HG03442 (cell line): Measurements from ENCODE around the gene PRKCE.

ENCODE experiments used
- ATAC-seq: cut with Tn5 transposase; IDR thresholded peaks from one replicate; pipeline ENCODE4 v1.9.1; 2021; ENCODE audit warnings: mild to moderate bottlenecking, moderate library complexity; ENCODE audit not compliant: unreplicated experiment

The PRKCE gene

DNA sequence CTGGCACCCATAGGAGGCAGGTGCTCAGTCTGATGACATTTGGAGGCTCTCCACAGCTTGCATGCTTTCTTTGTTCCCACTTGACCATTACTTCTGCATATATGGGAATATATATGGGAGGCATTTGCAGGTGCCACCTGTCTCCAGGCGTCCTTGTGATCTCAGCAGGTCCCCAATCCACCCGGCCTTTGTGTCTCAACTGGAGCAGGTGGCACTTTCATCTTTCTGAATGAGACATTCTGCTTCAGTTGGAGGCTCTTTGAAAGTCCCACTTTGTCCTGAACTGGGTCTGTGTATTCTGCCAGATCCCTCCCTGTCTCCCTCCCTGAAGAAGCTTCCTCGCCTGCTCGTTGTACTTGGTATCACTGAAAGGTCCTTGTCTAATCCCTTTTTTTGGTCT lies 327.6 kb downstream of the PRKCE start:
- ATAC-seq, result no peak

DNA sequence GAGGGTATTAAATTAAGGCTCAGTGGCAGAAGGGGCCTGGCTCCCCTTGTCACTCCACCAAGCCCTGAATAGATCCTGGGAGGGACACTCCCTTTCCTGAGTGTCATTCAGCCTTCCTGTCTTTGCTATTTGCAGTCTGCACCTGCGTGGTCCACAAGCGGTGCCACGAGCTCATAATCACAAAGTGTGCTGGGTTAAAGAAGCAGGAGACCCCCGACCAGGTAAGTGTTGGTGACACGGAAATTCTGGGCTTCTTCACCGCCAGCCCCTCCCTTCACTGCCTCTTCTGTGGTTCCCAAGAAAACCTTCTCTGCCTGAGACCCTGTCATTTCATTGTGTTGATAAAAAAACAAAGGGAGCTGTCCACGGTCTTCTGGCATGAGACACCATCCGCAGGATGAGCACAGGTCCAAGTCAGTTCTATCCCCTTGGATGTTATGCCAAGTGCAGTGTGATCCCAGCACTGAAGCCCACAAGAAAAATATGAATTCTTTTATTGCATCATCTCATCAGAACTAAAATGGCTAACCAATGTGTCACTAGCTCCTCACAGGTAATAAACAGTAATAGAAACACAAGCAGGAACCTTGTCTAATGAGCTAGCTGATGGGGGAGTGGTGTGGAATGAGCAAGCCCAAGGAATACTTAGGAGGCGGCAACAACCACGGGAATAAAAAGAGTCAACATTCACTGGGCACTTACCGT lies 328.8 kb downstream of the PRKCE start:
- no peak for ATAC-seq

DNA sequence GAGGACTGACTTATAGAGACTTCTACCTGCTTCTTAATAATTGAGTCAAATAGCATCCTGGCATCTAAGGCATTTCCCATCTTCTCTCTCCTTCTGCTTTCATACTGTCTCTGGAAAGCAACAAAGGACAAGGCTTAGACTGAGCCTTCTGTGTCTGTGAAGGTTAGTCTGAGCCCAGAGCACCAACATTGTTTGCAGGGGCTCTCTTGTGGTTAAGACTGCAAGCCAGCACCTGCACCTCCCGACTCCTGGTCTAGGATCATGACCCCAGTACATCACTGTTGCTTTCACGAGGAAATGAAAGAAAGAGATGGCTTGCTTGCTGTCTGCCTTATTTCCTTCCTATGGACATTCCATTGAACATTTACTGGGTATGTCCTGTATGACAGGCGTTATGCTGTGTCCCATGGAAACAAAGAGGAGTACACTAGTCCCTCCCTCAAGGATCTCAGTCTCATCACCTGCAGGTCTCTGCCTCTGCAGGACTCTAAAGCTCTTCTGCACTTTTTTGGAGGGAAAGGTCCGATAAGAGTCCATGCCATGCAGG lies 330.0 kb downstream of the PRKCE start:
- ATAC-seq, result no peak

DNA sequence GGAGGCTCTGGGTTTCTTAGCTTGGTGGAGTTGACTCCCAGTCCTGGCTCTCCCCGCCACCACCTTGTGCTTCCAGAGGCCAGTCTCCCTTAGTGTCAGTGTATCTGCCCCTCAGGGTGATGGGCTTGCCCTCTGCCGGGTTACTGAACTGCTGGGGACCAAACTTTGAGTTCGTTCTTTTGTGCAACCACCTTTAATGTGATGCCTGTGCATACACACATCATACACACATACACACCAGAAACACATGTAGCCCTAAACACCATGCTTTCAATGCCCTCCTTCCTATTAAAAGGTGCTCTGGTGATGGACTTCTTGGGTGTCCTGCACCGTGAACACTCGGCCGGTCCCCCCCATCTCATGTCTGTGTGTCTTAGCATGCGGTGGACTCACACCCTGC lies 330.6 kb downstream of the PRKCE start:
- ATAC-seq, result no peak

DNA sequence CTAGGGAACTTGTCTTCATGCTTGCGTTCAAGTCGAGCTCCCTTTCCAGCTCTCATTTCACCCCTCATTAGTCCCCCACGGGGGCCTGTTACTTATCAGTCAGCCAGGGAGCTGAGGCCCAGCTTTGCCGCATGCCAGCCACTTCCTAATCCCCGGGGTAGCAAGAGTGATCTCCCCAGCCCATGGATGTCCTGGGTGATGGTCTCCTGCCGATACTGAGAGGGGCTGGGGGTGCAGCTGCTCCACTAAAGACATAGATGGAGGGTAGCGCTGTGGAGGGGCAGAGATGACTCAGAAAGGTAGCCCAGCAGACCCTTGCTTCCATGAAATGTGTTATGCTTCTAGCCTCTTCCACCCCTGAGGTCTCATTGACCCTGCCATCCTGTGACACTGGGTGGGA lies 331.7 kb downstream of the PRKCE start:
- no peak for ATAC-seq

DNA sequence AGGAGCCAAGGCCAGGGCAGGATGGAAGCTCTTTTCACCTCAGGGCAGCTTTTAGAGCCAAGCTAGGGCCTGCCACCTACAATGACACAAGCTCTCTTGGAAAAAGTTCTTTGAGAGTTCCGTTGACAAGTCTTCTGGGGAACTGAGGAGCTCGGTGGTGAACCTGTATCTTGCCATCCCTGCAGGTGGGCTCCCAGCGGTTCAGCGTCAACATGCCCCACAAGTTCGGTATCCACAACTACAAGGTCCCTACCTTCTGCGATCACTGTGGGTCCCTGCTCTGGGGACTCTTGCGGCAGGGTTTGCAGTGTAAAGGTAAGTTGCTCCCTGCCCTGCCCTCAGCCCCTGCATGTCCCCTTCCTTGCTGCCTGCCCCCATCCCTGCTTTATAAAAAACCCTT lies 332.9 kb downstream of the PRKCE start:
- no peak for ATAC-seq

DNA sequence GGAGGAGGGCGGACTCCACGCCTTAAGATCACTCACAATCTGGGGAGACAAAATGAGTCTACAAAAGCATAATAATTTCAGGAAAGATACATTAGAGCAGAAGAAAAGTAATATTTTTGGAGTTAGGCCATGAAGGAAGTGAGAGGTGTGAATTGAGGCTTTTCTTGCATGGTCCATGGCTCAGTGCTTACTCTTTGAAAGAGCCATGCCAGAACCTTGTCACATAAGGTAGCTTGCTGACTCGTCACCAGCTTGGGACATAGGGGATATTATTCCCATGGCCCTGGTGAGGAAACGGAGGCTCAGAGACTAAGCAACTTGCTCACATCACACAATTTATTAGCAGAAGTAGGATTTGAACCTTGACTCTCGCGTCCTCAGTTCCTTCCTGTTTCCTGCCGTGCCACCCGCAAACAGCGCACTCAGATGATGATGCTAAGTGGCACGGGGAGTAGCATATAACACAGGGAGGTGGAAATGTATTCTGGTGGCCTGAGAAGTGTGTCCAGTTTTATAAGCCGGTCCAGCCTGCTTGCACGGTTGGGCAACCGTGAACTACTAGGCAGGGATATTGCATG lies 333.5 kb downstream of the PRKCE start:
- ATAC-seq, result no peak

DNA sequence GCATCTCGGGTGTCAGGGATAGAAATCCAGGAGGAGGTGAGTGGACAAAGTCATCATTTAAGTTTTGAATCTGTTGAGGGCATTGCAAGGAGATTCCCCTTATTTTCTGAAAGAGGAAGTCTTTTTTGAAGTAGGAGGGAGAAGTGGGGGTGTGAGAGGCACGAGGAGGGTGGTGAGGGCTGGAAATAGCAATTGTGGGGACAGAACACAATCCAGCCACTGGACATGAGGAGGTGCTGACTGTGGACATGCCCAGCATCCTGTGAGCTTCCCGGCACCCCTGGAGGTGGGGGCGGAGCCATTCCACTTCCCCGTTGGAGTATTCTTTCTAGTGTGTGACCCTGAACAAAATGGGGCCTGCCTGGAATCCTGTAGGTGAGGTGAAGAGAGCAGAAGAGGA lies 335.0 kb downstream of the PRKCE start:
- ATAC-seq, result no peak

DNA sequence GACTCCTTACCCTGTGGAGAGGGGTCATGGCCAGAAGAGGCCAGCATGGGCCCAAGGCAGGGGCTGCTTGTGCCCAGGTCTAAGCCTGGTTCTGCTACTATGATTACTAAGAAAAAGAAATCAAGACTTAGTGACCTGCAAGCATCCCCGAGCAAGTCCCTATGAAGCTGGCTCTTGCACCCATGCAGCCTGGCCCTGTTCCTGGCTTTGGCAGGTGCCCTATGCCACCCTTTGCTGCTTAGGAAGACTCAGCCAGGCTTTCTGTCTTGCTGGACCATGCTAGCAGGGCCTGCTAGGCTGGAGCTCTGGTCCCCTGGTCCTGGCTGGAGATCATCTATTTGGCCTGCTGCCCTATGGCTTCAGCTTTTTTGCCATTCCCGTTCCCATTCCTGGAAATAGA lies 336.4 kb downstream of the PRKCE start:
- ATAC-seq, result no peak

DNA sequence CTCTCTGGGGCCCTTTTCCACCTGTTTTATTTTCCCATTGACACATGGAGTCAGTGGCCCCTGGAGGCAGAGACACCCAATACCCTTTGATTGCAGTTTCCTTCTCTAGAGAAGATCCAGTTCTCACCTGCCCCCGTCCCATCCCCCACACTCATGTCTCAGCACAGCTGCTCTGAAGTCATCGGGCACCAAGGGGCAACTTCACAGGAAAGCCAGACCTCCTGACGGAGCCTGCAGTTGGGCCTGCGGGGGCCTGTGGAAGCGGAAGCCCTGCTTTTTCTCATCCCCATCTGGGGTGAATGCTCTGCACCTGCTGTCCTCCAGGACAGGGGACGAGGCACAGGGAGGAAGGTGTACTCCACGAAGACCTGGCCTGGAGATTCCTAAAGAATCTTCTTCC lies 337.4 kb downstream of the PRKCE start:
- no peak for ATAC-seq

DNA sequence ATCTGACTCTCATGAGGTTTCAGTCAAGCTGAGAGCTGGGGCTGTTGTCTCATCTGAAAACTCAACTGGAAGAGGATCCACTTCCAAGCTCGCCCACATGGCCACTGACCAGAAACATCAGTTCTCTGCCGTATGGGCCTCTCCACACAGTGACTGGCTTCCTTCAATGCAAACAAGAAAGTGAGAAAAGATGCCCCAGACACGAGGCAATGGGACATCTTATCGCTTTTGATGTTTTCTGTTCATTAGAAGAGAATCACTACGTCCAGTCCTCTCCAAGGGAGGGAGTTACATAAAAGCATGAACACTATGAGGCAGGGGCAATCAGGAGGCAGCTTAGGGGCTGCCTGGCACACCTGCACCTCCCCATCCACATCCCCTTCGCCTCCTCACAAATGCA lies 338.7 kb downstream of the PRKCE start:
- ATAC-seq, result no peak

DNA sequence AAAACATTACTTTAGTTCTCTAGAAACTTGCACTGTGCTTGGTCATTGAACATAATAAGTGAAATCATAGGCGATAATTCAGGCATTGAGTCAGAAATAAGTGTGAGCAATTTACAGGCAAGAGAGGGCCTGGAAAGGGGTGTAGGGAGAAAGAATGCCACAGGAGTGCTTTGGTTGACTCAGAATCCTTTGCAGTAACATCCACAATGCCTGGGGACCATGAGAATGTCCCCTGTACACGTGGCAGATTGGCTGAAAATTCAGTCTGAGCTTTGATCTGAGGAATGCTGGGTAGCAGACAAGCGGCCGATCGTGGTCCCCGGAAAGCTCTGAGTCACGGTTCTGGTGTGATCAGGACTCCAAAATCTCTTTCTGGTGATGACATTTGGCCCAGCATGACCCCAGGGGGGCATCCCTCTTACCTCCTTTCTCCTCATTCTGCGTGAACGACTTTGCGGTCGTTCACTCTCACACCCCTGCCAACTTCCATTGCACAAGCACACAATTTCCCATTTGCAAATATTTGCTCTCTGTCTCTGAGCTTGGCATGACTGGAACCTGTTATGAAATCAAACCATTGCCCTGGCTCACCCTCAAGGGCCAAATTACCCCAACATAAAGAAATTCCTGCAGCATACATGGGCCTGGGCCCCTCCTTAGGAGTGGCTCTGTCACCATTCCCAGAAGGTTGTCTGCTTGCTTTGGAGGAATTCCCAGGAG lies 340.7 kb downstream of the PRKCE start:
- no peak for ATAC-seq

DNA sequence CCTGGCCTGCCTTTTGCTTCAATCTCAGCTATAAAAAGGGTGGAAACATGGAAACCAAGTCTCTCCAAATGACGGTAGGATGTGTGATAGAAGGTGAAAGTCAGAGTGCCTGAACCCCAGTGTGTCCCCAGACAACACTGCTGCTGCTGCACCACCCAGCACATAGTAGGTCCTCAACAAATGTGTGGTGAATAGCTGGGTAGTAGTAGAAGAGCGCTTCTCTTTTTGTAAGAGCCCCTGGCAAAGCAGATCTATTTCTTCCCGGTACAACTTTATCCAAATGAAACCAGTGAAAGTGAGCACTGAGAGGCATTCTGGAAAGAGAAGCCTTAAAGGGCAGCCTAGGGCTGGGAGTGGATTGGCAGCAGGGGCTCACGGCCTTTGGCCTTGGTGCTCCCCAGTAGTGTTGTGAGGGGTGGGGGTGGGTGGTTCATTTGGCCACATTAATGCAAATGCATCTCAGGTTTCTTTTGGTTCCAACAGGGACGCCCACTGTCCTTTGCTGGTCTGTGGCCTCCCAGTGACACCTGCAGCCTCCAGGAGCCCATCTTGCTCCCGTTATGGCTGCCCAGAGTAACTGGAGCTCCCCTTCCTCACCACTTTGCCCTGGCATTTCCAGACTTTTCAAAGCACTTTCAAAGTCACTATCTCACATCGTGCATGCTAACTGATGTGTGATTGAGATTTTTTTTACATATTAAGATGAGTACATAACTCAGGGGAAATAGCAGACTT lies 341.4 kb downstream of the PRKCE start:
- no peak for ATAC-seq

DNA sequence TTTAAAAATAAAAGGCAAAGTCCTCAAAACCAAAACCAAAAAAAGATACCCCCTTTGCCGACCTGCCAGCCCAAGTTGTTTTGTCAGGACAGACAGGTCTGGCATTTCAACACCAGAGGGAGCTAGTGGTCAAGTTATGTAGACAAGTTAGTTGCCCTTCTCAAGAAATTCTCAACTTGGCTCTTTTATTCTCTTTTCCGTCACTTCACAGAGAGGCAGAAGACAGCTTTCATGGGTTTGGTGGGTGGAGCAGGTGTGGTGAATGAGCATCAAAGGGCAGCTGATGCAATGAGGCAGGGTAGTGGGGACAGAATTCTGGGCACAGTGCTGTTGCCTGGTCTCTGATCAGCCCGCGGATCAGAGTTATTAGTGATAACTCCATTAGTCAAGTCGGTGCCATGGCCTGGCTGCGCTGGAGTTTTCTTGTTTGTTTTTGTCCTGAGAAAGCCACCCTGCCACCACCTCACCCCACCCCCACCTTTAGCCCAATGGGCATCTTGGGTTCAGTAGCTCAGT lies 342.1 kb downstream of the PRKCE start:
- ATAC-seq, result no peak

DNA sequence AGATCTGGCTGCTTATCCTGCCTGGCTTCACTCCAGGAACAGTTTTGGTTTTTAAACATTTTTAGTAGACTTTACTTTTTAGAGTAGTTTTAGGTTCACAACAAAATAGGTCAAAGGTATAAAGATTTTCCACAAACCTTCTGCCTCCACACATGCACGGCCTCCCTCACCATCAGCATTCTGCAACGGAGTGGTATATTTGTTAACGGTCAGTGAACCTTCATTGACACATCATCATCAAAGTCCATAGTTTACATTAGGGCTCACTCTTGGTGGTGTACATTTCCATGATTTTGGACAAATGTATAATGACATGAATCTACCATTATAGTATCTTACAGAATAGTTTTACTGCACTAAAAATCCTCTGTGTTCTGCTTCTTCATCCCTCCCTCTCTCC lies 342.6 kb downstream of the PRKCE start:
- no peak for ATAC-seq

DNA sequence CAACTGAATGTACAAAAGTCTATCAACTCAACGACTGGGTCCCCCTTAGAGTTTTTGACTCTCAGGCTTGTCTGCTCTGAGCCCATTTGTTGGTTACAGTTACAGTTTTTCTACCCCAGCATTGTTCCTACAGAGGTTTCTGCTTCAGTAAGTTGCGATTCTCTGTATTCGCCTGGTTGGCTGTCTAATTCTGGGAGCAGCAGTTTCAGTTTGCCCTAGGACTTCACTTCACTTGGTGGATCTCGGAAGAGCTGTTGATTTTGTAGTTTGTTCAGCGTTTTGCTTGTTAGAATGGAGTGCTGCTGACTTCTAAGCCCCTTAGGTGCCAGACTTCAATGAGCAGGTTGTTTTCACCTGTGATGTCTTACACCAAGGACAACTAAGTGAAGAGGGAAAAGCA lies 349.2 kb downstream of the PRKCE start:
- no peak for ATAC-seq

DNA sequence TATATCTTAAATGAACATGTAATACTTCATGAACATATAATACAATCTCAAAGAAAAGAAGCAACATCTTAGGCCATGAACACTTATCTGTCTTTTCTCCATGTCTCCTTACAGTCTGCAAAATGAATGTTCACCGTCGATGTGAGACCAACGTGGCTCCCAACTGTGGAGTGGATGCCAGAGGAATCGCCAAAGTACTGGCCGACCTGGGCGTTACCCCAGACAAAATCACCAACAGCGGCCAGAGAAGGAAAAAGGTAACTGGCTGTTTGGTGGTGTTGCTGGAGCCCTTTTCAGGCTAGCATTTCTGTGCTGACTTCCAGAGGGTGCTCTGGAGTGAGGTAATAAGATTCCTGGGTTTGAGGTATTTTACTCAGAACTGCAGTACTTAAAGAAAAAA lies 349.8 kb downstream of the PRKCE start:
- no peak for ATAC-seq

DNA sequence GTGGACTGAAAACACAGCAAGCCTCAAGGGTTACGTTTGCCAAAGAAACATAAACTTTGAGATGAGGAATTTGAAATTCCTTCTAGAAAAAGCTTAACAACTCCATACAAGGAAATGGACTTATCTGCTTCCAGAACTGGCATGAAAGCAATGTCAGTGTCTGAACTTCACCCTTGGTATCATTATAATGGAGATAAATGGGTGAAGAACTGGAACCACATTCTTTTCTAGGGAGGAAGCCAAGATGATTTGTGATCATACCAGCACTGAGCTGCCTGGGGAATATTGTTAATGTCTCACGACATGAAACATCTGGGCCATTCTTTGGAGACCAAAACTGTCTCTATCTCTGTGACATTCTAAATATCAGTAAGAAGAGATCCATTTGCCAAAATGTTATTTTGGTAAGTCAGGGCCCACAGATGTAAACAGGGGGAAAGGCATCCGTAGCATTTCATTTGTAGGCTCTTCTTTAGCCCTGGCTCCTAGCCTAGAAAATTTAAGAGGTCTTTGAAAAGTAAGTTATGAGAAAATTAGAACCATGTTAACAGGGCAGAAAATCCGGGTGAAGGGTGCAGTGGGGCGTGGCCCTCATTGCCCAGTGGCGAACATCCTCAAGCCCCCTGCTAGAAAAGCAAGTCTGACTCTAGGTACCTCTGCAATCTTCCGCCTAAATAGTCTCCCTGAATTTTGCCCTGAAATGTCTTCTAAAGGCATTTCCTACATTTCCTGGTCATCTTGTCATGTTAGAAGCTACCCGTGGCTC lies 350.4 kb downstream of the PRKCE start:
- ATAC-seq, result no peak

DNA sequence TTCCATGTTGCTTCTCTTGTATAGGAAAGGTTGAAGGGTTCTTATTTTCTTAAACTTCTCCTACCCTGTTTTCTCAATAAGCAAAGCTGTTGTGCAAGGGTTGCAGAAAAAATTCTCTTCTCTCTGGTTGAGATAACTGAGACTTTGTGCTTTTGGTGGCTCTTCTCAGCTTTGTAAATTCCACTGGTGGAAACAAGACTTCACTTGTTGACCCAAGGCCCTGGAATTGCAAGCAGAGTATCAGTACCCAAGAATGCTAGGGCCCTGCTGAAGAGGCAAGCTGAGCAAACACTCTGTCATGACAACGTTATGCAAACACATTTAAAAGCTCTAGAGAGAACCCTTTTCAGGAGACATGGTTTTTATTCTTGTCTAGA lies 351.0 kb downstream of the PRKCE start:
- no peak for ATAC-seq

DNA sequence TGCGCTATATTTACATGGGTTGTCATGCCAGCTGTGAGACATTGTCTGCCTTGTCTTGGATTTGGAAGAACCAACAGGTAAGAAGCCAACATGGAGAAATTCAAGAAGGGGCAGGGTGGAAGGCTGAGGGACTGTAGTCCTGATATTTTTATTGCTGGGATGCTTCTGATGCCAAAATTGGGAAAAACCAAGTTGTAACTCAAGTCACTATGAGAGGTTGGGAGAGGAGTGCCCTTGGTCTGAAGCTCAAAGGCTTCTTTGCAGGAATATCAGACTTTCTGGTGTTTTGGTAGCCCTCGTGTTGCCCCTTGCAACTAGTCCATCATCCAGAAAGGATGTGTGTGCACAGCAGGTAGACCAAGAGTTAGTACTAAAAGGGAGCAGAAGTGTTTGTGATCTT lies 351.5 kb downstream of the PRKCE start:
- ATAC-seq, result no peak
